C4-2B (cell line): ENCODE data around the gene TFAP2E.
A peak's percentile ranks its signal among the peaks of the same experiment; 100 is the strongest.

Experiments used
- H3K27ac ChIP-seq: fragments of 450-650 bp; 2 replicates; pipeline ENCODE4 v1.5.1; 2017
- ZFX ChIP-seq: fragments of 450-650 bp; IDR thresholded peaks from 2 replicates; pipeline ENCODE4 v1.6.1; 2017
- TF ChIP-seq, protein P1 (sequence below): fragments of 450-650 bp; conservative IDR thresholded peaks from 2 replicates; pipeline ENCODE4 v1.5.1; 2017; ENCODE audit warnings: mild to moderate bottlenecking

TFAP2E gene

GRCh38 chr1:35557611-35558373 is 15.3 kb upstream of the TFAP2E start, which contains the start of gene NCDN:
NCDN (plus strand) TSS chr1:35557799; CDS start chr1:35558191, 392 bp downstream.
- peak within 1 kb of the TSS; percentile 97 for H3K27ac ChIP-seq
- no peak for TF ChIP-seq ZFX
- TF ChIP-seq, protein P1, sequence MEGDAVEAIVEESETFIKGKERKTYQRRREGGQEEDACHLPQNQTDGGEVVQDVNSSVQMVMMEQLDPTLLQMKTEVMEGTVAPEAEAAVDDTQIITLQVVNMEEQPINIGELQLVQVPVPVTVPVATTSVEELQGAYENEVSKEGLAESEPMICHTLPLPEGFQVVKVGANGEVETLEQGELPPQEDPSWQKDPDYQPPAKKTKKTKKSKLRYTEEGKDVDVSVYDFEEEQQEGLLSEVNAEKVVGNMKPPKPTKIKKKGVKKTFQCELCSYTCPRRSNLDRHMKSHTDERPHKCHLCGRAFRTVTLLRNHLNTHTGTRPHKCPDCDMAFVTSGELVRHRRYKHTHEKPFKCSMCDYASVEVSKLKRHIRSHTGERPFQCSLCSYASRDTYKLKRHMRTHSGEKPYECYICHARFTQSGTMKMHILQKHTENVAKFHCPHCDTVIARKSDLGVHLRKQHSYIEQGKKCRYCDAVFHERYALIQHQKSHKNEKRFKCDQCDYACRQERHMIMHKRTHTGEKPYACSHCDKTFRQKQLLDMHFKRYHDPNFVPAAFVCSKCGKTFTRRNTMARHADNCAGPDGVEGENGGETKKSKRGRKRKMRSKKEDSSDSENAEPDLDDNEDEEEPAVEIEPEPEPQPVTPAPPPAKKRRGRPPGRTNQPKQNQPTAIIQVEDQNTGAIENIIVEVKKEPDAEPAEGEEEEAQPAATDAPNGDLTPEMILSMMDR, result no peak

DNA sequence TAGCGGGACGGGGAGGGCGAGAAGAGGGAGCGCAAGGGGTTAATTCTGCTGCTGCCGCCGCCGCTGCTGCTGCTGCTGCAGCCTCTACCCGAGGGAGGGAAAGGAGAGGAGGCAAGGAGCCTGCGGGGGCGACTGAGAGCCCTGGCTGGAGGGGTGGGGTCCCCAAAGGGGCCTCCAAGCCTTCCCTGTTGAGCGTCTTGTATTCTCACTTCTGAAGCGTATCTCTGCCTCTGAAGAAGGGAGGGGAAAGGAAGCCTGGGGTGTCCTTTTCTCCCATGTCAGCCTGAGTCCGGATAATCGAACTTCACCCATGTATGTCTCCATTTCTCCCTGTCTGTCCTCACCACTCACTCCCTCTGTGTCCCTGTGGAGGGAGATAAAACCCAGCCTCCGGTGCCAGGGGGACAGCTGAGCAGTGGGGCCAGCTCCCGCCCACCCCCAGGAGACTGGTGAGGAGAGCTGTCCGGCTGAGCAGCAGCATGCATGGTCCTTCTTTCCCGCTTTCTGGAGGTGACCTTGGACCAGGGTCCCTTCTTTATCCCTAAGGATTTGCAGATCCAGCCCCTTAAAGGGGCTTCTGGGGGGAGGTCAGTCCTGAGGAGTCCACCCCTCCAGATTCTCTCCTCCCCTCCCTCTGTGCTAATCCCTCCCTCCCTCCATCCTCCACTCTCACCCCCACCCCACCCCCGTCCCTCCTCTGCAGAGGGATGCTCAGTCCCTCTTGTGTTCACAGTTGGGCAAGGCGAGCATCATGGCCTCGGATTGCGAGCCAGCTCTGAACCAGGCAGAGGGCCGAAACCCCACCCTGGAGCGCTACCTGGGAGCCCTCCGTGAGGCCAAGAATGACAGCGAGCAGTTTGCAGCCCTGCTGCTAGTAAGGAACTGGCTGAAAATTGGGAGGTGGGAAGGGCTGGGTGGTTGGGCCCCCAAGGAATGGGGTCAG is 14.5 kb upstream of the TFAP2E start:
- peak overlapping the region; percentile 97 for H3K27ac ChIP-seq
- no peak for TF ChIP-seq ZFX
- TF ChIP-seq, protein P1, result no peak

GRCh38 chr1:35559317-35559944 is 13.7 kb upstream of the TFAP2E start:
- H3K27ac ChIP-seq, result no peak overlapping the region
- TF ChIP-seq, protein P1, result no peak
- TF ChIP-seq ZFX, result no peak

GRCh38 chr1:35560256-35561225 is 12.6 kb upstream of the TFAP2E start:
- TF ChIP-seq ZFX, result no peak
- TF ChIP-seq, protein P1, result no peak
- peak overlapping the region; percentile 59 for H3K27ac ChIP-seq

DNA sequence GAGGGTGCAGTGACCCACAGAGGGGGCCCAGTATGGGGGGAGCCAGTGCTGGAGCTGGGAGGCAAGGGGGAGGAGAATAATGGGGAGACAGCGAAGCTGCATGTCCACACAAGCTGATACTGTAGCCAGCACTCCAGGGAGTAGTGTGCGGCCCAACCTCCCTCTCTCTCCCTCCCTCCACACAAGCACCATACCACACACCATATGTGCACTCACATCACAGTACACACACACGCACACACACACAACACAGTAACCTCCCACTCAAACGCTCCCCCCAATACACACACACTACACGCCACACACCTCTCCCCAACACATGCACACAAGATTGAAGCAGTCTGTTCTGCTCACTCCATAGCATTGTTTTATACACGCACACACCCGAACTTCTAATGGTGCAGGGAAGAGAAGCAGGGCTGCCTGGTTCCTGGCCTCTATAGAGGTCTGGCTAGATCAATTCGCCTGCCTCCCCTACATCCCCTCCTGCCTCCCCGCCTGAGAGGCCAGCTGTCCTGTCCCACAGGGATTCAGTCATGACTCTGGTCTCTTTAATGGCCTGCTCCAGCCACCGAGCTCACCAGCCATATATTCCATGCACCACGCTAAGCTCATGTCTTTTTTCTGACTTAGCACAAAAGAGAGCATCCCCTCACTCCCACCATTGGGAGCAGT is 11.7 kb upstream of the TFAP2E start:
- H3K27ac ChIP-seq, result peak overlapping the region; percentile 59
- TF ChIP-seq, protein P1, result no peak
- TF ChIP-seq ZFX, result no peak
